GM21390 (cell line): Measurements from ENCODE around the gene GALNT17.

Experiments used
- ATAC-seq: cut with Tn5 transposase; IDR thresholded peaks from one replicate; pipeline ENCODE4 v1.9.1; 2021; ENCODE audit not compliant: unreplicated experiment

The GALNT17 gene

GRCh38 chr7:71444130-71444529, 312.2 kb downstream of the GALNT17 start:
- ATAC-seq: no peak

- no peak for ATAC-seq
Measured at GRCh38 chr7:71453630-71454029, 321.7 kb downstream of the GALNT17 start.

- no peak for ATAC-seq
Measured at GRCh38 chr7:71454981-71455380, 323.0 kb downstream of the GALNT17 start.

GRCh38 chr7:71457021-71457420, 325.1 kb downstream of the GALNT17 start:
- ATAC-seq: no peak

GRCh38 chr7:71457846-71458590, 326.1 kb downstream of the GALNT17 start:
- no peak for ATAC-seq

- ATAC-seq: no peak
Measured at GRCh38 chr7:71459132-71459531, 327.2 kb downstream of the GALNT17 start.

GRCh38 chr7:71461572-71461971, 329.6 kb downstream of the GALNT17 start:
- no peak for ATAC-seq

GRCh38 chr7:71465741-71466189, 333.8 kb downstream of the GALNT17 start:
- no peak for ATAC-seq

GRCh38 chr7:71466448-71467145, 334.7 kb downstream of the GALNT17 start:
- ATAC-seq: no peak

GRCh38 chr7:71470326-71470725, 338.4 kb downstream of the GALNT17 start:
- no peak for ATAC-seq

- no peak for ATAC-seq
Measured at GRCh38 chr7:71470830-71471229, 338.9 kb downstream of the GALNT17 start.

GRCh38 chr7:71472962-71473361, 341.0 kb downstream of the GALNT17 start:
- ATAC-seq: no peak

GRCh38 chr7:71473366-71473967, 341.5 kb downstream of the GALNT17 start:
- ATAC-seq: no peak

GRCh38 chr7:71477441-71477840, 345.5 kb downstream of the GALNT17 start:
- no peak for ATAC-seq

GRCh38 chr7:71479231-71479630, 347.3 kb downstream of the GALNT17 start:
- ATAC-seq: no peak

GRCh38 chr7:71480791-71481190, 348.8 kb downstream of the GALNT17 start:
- ATAC-seq: no peak

- ATAC-seq: no peak
Measured at GRCh38 chr7:71482284-71482683, 350.3 kb downstream of the GALNT17 start.

GRCh38 chr7:71484380-71484779, 352.4 kb downstream of the GALNT17 start:
- ATAC-seq: no peak

GRCh38 chr7:71485586-71485985, 353.6 kb downstream of the GALNT17 start:
- ATAC-seq: no peak

- ATAC-seq: no peak
Measured at GRCh38 chr7:71486414-71486813, 354.5 kb downstream of the GALNT17 start.

GRCh38 chr7:71486856-71487628, 355.1 kb downstream of the GALNT17 start:
- ATAC-seq: no peak
